Activated CD4-positive, alpha-beta memory T cell treated with anti-CD3 and anti-CD28 coated beads, Interleukin-2, amount 10 ng/mL, durations not matched to agents 7 days and 5 days (primary cell): ENCODE data around the gene CEMP1. TPM values are rescaled to one million over a fixed set of nuclear protein-coding genes. Genes with fewer than 3 reads are reported as not detected.

Experiments used
- CTCF ChIA-PET: fragments of 350-600 bp; sonication (Branson Sonifier 250); formaldehyde crosslinking; loops from one replicate; lab custom pipeline; 2021; ENCODE audit warnings: antibody characterized with exemption, inconsistent platforms; lab: Charles Lee
- POLR2A ChIA-PET: fragments of 350-600 bp; sonication (Branson Sonifier 250); formaldehyde crosslinking; loops from one replicate; lab custom pipeline; 2021; ENCODE audit warnings: antibody characterized with exemption; lab: Charles Lee
- DNase-seq: peaks from one replicate; pipeline ENCODE4 v3.0.0-alpha.2; 2020
- H3K27ac Mint-ChIP-seq: one replicate; pipeline ENCODE4 v1.8.0; 2021; ENCODE audit warnings: mild to moderate bottlenecking, mixed read lengths
- H3K27me3 Mint-ChIP-seq: one replicate; pipeline ENCODE4 v1.8.0; 2021; ENCODE audit warnings: mixed read lengths
- H3K36me3 Mint-ChIP-seq: one replicate; pipeline ENCODE4 v1.8.0; 2021; ENCODE audit warnings: low read depth, mixed read lengths
- H3K4me1 Mint-ChIP-seq: one replicate; pipeline ENCODE4 v1.8.0; 2021; ENCODE audit warnings: mixed read lengths
- H3K4me3 Mint-ChIP-seq: one replicate; pipeline ENCODE4 v1.8.0; 2021; ENCODE audit warnings: mild to moderate bottlenecking, mixed read lengths
- H3K9me3 Mint-ChIP-seq: one replicate; pipeline ENCODE4 v1.8.0; 2021; ENCODE audit warnings: mixed read lengths
- total RNA-seq, 2 experiments: library from RNA; stranded (reverse); gene quantifications; one replicate each; pipeline ENCODE4 v1.2.3, GENCODE V29; 2021

Gene CEMP1
- total RNA-seq, 2 experiments from 2014 or later: 0.23 TPM; not detected in 1

- DNase-seq: no peak
- Mint-ChIP-seq H3K9me3 (no peaks in the 10 kb centered on the region), H3K4me1 (peaks cover 7% of the 10 kb centered on the region), H3K27me3 (no peaks in the 10 kb centered on the region), H3K27ac (no peak overlapping the region), H3K36me3 (no peaks in the 10 kb centered on the region), H3K4me3 (no peak overlapping the region)
- POLR2A ChIA-PET: no interaction called here
- CTCF ChIA-PET: interaction anchor here (1.5 kb wide), 1 partner anchor 9 kb away, joined by 3 read pairs; no protein-coding TSS in a partner anchor
Measured at GRCh38 chr16:2492292-2492691, 38.9 kb downstream of the CEMP1 start.

DNA sequence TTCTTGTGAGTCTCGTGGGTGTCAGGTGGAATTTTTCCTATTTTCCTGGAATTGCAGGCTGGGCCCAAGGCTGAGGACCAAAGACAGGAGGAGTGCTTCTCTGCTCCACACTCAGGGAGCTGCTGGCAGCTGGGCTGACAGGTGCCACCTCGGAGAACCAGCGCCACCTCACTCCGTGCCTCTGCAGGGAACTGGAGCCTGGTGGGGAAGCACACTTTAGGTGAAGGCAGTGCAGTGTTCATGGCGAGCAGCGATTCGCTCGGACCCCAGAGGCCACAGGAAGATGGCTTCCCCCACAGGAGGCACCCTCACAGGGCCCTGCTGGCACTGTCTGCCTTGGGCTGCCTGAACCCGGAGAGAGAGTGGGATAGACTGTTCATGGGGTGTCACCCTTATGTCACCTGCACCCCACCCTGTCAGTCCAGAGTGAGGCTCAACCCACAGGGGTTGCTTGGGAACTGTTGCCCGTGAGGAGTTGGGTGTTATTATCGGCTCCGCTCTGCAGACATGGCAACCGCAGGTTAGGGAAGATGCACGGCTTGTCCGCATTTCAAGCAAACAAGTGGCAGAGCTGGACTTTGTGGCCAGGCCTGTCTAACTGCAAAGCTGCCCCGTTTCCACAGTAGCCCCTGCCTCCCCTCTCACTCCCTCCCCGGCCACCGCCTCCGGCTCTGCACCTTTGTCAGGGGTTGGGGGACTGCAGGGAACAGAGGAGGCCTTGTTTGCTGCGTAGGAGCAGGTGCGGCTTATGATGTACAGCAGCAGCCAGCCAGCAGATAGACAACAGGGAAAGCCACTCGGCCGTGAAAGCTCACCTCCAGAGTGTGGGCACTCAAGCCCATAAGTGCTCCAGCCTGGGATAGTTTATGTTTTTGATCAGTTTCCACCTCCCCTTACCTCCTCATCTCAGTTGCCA lies 40.8 kb downstream of the CEMP1 start:
- Mint-ChIP-seq H3K27me3 (no peaks in the 10 kb centered on the region), H3K36me3 (no peaks in the 10 kb centered on the region), H3K9me3 (no peaks in the 10 kb centered on the region), H3K27ac (no peak overlapping the region), H3K4me3 (no peak overlapping the region), H3K4me1 (peaks cover 19% of the 10 kb centered on the region)
- POLR2A ChIA-PET: no interaction called here
- CTCF ChIA-PET: interaction anchor here (1.5 kb wide), 1 partner anchor 11 kb away, joined by 3 read pairs; no protein-coding TSS in a partner anchor
- no peak for DNase-seq

- H3K4me1 Mint-ChIP-seq: peaks cover 19% of the 10 kb centered on the region
- H3K36me3 Mint-ChIP-seq: no peaks in the 10 kb centered on the region
- DNase-seq: no peak
- H3K4me3 Mint-ChIP-seq: no peak overlapping the region
- no peaks in the 10 kb centered on the region for H3K27me3 Mint-ChIP-seq
- ChIA-PET POLR2A (no interaction called here), CTCF (interaction anchor here (0.6 kb wide), 1 partner anchor 471 kb away, joined by 4 read pairs; no protein-coding TSS in a partner anchor)
- H3K9me3 Mint-ChIP-seq: no peaks in the 10 kb centered on the region
- no peak overlapping the region for H3K27ac Mint-ChIP-seq
Measured at GRCh38 chr16:2489581-2489980, 41.6 kb downstream of the CEMP1 start.

GRCh38 chr16:2487903-2488531 lies 43.2 kb downstream of the CEMP1 start:
- H3K27ac Mint-ChIP-seq: no peak overlapping the region
- H3K4me1 Mint-ChIP-seq: peaks cover 19% of the 10 kb centered on the region
- ChIA-PET CTCF (interaction anchor here (0.6 to 1.2 kb wide), 5 partner anchors 12 to 168 kb away, joined by 3 to 5 read pairs (median 4); partner anchors contain the start of gene ATP6V0C), POLR2A (interaction anchor here (0.7 to 1.9 kb wide), 2 partner anchors 58 to 145 kb away, joined by 4 to 5 read pairs; partner anchors contain the start of gene CCNF)
- no peaks in the 10 kb centered on the region for H3K9me3 Mint-ChIP-seq
- no peaks in the 10 kb centered on the region for H3K27me3 Mint-ChIP-seq
- no peak overlapping the region for H3K4me3 Mint-ChIP-seq
- no peaks in the 10 kb centered on the region for H3K36me3 Mint-ChIP-seq
- no peak for DNase-seq

DNA sequence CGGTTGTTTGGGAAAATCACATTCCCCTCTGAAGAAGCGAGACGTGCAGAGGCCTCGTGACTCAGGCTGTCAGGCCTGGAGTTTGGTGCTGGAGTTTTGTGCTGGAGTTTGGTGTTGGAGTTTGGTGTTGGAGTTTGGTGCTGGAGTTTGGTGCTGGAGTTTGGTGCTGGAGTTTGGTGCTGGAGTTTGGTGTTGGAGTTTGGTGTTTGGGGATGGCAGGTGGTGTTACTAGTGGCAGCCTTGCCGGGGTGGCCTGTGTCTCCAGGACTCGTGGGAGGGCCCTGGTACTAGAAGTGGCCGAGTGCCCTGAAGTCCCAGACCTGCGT lies 43.7 kb downstream of the CEMP1 start:
- ChIA-PET CTCF (interaction anchor here (1.2 kb wide), 1 partner anchor 26 kb away, joined by 4 read pairs; the partner anchor contains the start of gene ATP6V0C), POLR2A (interaction anchor here (1.9 kb wide), 1 partner anchor 58 kb away, joined by 5 read pairs; the partner anchor contains the start of gene CCNF)
- Mint-ChIP-seq H3K36me3 (no peaks in the 10 kb centered on the region), H3K4me1 (peaks cover 19% of the 10 kb centered on the region), H3K9me3 (no peaks in the 10 kb centered on the region), H3K27me3 (no peaks in the 10 kb centered on the region), H3K27ac (peak overlapping the region; percentile 46), H3K4me3 (no peak overlapping the region)
- DNase-seq: no peak

- POLR2A ChIA-PET: interaction anchor here (1.0 to 1.9 kb wide), 3 partner anchors 12 to 218 kb away, joined by 3 to 5 read pairs (median 4); partner anchors contain the start of genes CCNF and TBC1D24
Measured at GRCh38 chr16:2486645-2487516, 44.3 kb downstream of the CEMP1 start.

DNA sequence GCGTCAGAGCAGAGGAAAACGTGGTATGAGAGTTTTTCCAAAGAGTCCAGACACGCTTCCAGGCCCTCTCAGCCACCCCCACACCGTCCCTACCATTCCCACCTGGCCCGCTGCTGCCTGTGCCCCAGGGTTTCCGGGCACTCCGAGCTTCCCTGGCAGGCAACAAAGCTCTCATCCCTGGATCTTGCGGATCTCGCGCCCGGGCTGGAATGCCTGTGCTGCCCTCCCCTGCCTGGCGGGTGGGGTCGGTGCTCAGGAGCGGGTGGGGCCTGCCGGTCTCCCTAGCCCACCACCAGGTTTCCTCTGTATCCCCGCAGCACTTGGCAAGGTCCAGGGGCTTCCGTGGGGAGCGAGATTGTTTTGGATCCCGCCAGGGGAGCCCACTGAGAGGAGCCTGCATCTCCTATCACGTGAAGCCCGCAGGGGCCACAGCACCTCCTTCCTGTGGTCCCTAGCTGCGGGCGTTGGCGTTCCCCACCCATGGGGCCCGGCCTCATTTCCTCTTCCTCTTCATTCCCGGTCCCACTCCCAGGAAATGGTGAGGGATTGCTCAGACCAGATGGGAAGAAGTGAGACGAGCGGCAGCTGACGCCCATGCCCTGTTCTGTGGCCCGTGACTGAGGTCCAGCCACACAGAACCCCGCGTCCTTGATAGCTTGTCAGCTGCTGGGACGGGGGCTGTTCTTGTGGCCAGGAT lies 45.2 kb downstream of the CEMP1 start:
- Mint-ChIP-seq H3K36me3 (no peaks in the 10 kb centered on the region), H3K4me3 (no peak overlapping the region), H3K27me3 (no peaks in the 10 kb centered on the region), H3K9me3 (no peaks in the 10 kb centered on the region), H3K4me1 (peaks cover 19% of the 10 kb centered on the region), H3K27ac (no peak overlapping the region)
- ChIA-PET POLR2A (interaction anchor here (0.7 to 1.4 kb wide), 4 partner anchors 11 to 217 kb away, joined by 3 to 4 read pairs (median 3); partner anchors contain the start of genes CCNF and TBC1D24), CTCF (interaction anchor here (1.6 kb wide), 1 partner anchor 12 kb away, joined by 3 read pairs; the partner anchor contains the start of gene TBC1D24)
- DNase-seq: no peak

More at GRCh38 chr16:2486645-2487516, 44.3 kb downstream of the CEMP1 start:
- Mint-ChIP-seq H3K9me3 (no peaks in the 10 kb centered on the region), H3K27me3 (no peaks in the 10 kb centered on the region), H3K4me3 (no peak overlapping the region), H3K27ac (peak overlapping the region; percentile 46), H3K36me3 (no peaks in the 10 kb centered on the region), H3K4me1 (peaks cover 19% of the 10 kb centered on the region)
- peak; percentile 79 for DNase-seq
- CTCF ChIA-PET: interaction anchor here (0.7 kb wide), 1 partner anchor 12 kb away, joined by 3 read pairs; the partner anchor contains the start of gene TBC1D24

DNA sequence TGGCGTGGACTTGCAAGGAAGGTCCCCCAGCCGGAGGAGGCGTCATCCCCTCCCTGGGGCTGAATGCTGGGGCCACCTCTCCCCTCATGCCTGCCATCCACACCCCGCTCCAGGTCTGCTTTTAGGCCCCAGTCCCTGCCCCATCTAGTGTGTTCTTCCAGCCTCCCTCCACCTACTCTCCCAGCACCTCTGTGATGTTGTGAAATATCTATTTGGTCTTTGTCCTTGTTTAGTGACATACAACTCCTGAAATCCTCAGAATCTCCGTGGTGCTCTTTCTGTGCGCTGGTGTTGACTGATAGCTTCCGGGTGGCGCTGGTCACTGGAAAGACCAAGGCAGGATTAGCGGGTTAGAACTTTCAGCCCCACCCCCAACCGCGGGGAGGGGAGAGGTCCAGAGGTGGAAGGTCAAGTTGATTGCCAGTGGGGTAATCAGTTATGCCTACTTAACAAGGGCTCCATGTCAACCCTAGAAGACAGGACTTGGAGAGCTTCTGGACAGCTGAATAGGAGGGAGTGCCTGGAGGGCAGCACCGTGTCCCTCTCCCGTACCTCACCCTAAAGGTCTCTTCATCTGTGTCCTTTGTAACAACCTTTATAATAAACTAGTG lies 46.2 kb downstream of the CEMP1 start:
- Mint-ChIP-seq H3K27me3 (no peaks in the 10 kb centered on the region), H3K36me3 (no peaks in the 10 kb centered on the region), H3K4me1 (peaks cover 19% of the 10 kb centered on the region), H3K27ac (no peak overlapping the region), H3K4me3 (no peak overlapping the region), H3K9me3 (no peaks in the 10 kb centered on the region)
- POLR2A ChIA-PET: interaction anchor here (0.7 to 1.4 kb wide), 2 partner anchors 10 to 56 kb away, joined by 3 read pairs; partner anchors contain the start of genes CCNF and TBC1D24
- no peak for DNase-seq
- CTCF ChIA-PET: interaction anchor here (1.6 kb wide), 1 partner anchor 11 kb away, joined by 3 read pairs; the partner anchor contains the start of gene TBC1D24

- H3K27ac Mint-ChIP-seq: no peak overlapping the region
- H3K9me3 Mint-ChIP-seq: no peaks in the 10 kb centered on the region
- DNase-seq: no peak
- peaks cover 19% of the 10 kb centered on the region for H3K4me1 Mint-ChIP-seq
- H3K4me3 Mint-ChIP-seq: no peak overlapping the region
- CTCF ChIA-PET: interaction anchor here (1.6 kb wide), 1 partner anchor 10 kb away, joined by 3 read pairs; the partner anchor contains the start of gene TBC1D24
- no peaks in the 10 kb centered on the region for H3K27me3 Mint-ChIP-seq
- H3K36me3 Mint-ChIP-seq: no peaks in the 10 kb centered on the region
- POLR2A ChIA-PET: interaction anchor here (1.2 kb wide), 1 partner anchor 232 kb away, joined by 3 read pairs; the partner anchor contains the start of gene ECI1
Measured at GRCh38 chr16:2483939-2484897, 47.0 kb downstream of the CEMP1 start.

- Mint-ChIP-seq H3K4me1 (peaks cover 17% of the 10 kb centered on the region), H3K4me3 (no peak overlapping the region), H3K9me3 (no peaks in the 10 kb centered on the region), H3K36me3 (no peaks in the 10 kb centered on the region), H3K27me3 (no peaks in the 10 kb centered on the region), H3K27ac (no peak overlapping the region)
- ChIA-PET POLR2A (interaction anchor here (1.2 to 1.6 kb wide), 2 partner anchors 31 to 231 kb away, joined by 3 to 4 read pairs; partner anchors contain the start of genes ATP6V0C and ECI1), CTCF (no interaction called here)
- DNase-seq: no peak
Measured at GRCh38 chr16:2482708-2483534, 48.3 kb downstream of the CEMP1 start.
